A549 (cell line): ENCODE measurements around the gene TSHZ2. TPM values are rescaled to one million over a fixed set of nuclear protein-coding genes. Genes with fewer than 3 reads are reported as not detected.

ENCODE experiments used
- ATAC-seq, 2 experiments: fragments of 200-7000 bp in 1 of 2; fragments of >200 bp in 1 of 2; cut with Nextera tagmentation in 1 of 2; cut with Tn5 transposase in 1 of 2; 3 replicates each; pipeline versions ENCODE4 v1.8.0 to v1.9.1; 2018 to 2020; ENCODE audit warnings: mild to moderate bottlenecking in 1 of 2, moderate library complexity in 1 of 2
- CTCF ChIA-PET: fragments of 300-600 bp; sonication (Branson Sonifier 250); formaldehyde crosslinking; extraction: SDS; loops from one replicate; lab custom pipeline; 2021; ENCODE audit warnings: antibody characterized with exemption, inconsistent platforms; lab: Yijun Ruan, JAX
- POLR2A ChIA-PET: fragments of 350-600 bp; formaldehyde crosslinking; extraction: SDS; loops from one replicate; lab custom pipeline; 2021; ENCODE audit warnings: antibody characterized with exemption, inconsistent platforms; lab: Yijun Ruan, JAX
- DNase-seq, 2 experiments: peaks; one replicate each; pipeline versions ENCODE4 v3.0.0 to v3.0.0-alpha.2; 2011 to 2016; ENCODE audit warnings: low read depth in 1 of 2, low spot score in 1 of 2
- FAIRE-seq: peaks from 2 replicates; lab custom pipeline; 2011; peaks lifted over from hg19 to GRCh38; lab: Jason Lieb, UNC
- H3K27ac ChIP-seq, 2 experiments: fragments of >200 bp; sonication (Bioruptor Twin); formaldehyde crosslinking; 3 replicates each; pipeline ENCODE4 v1.5.1; 2016 to 2017
- H3K4me1 ChIP-seq: fragments of >200 bp; sonication (Bioruptor Twin); formaldehyde crosslinking; 3 replicates; pipeline ENCODE4 v1.6.1; 2016
- H3K4me2 ChIP-seq: fragments of >200 bp; sonication (Bioruptor Twin); formaldehyde crosslinking; 3 replicates; pipeline ENCODE4 v1.6.1; 2016
- H3K4me3 ChIP-seq: fragments of >200 bp; sonication (Bioruptor Twin); formaldehyde crosslinking; 3 replicates; pipeline ENCODE4 v1.5.1; 2016
- H3K9me3 ChIP-seq: fragments of >200 bp; sonication (Bioruptor Twin); formaldehyde crosslinking; 3 replicates; pipeline ENCODE4 v1.6.1; 2016
- BHLHE40 ChIP-seq: IDR thresholded peaks from 2 replicates; pipeline ENCODE4 v1.6.1; 2012; ENCODE audit warnings: low read depth, low read length, inconsistent platforms
- EHF ChIP-seq: fragments of 250-450 bp; sonication (Bioruptor Pico); IDR thresholded peaks from 2 replicates; pipeline ENCODE4 v1.5.0; 2020; ENCODE audit warnings: mild to moderate bottlenecking
- EHMT2 ChIP-seq: fragments of 200-600 bp; sonication (generic); IDR thresholded peaks from 2 replicates; pipeline ENCODE4 v1.6.1; 2016; ENCODE audit warnings: antibody characterized with exemption, low read depth, mild to moderate bottlenecking, moderate library complexity
- GATA3 ChIP-seq: IDR thresholded peaks from 2 replicates; pipeline ENCODE4 v1.6.1; 2012; ENCODE audit warnings: borderline replicate concordance
- HOXA7 ChIP-seq: fragments of 250-450 bp; sonication (Bioruptor Pico); IDR thresholded peaks from 2 replicates; pipeline ENCODE4 v1.5.0; 2020; ENCODE audit warnings: mild to moderate bottlenecking, moderate library complexity
- HOXB5 ChIP-seq: fragments of 250-450 bp; sonication (Bioruptor Pico); IDR thresholded peaks from 2 replicates; pipeline ENCODE4 v1.5.0; 2020; ENCODE audit warnings: mild to moderate bottlenecking, moderate library complexity
- JUN ChIP-seq, 2 experiments: fragments of >200 bp; sonication (Bioruptor Twin); formaldehyde crosslinking; IDR thresholded peaks; 2 replicates in 1 of 2; 3 replicates in 1 of 2; pipeline ENCODE4 v1.6.1; 2016 to 2017
- MAFK ChIP-seq: fragments of 450-650 bp; IDR thresholded peaks from 2 replicates; pipeline ENCODE4 v1.6.1; 2014; ENCODE audit not compliant: partially characterized antibody
- NFE2L2 ChIP-seq: fragments of 150-350 bp; conservative IDR thresholded peaks from 2 replicates; pipeline ENCODE4 v1.6.1; 2014; ENCODE audit warnings: low read length
- POLR2A ChIP-seq: IDR thresholded peaks from 2 replicates; pipeline ENCODE4 v1.6.1; 2012; ENCODE audit warnings: mild to moderate bottlenecking, low read length
- WGBS: methylation state at CpG from one replicate; pipeline ENCODE4 v1.1.6; 2017; ENCODE audit errors: missing lambda C conversion rate; 5-methylcytosine and 5-hydroxymethylcytosine counted together
- polyA plus RNA-seq, 4 experiments: library from polyadenylated mRNA; depleted of rRNA in 3 of 4; stranded (reverse); fragments of >200 nt; fragmentation: RNase III in 1 of 4; extraction: RNeasy Plus Mini Kit Qiagen cat#74134 plus additional on column Dnase treatment in 1 of 4; gene quantifications; 2 replicates in 3 of 4; 3 replicates in 1 of 4; pipeline ENCODE4 v1.2.3, GENCODE V29; 2011 to 2017
- TF ChIP-seq, protein P1 (sequence below): fragments of 200-600 bp; sonication (generic); IDR thresholded peaks from 2 replicates; pipeline ENCODE4 v1.6.1; 2016; ENCODE audit warnings: antibody characterized with exemption, mild to moderate bottlenecking, moderate library complexity

Gene TSHZ2
- polyA plus RNA-seq, 2 of the 4 experiments (the other 2 are of a cell fraction): not detected

DNA sequence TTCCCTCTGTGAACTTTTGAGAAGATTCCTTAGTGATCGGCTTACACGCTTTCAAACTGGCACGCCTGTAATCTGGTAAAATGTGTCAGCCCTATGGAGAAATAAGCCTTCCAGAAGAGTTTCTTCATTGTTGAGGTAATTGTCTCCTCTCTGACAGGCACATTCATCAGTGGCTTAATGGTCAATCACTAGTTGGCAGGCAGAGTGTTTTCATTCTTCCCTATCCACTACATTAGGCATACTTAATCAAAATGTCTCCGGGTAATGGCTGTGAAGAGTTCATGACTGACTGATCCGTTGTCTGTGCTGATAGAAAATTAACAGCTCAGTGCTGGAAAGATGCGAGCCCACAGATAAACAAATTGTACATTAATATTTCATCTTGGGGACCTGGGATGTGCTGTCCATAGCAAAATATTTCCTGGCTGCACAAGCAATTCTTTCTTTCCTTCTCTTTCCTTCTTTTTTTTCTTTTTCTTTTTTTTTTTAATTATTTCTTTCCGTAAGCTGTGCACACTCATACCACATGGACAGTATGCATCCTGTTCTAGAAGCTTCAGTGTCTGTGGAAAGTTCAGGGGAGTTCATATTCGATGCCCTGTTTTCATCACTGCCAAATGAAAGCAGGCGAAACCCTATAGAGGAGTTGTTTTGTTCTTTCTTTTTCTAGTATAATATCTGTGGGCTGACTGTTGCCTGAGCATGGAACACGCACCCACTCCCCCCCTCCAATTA lies 31.4 kb downstream of the TSHZ2 start:
- Histone ChIP-seq H3K27ac (no peak overlapping the region), H3K4me3 (no peak overlapping the region), H3K4me1 (no peaks in the 10 kb centered on the region), H3K9me3 (no peaks in the 10 kb centered on the region), H3K4me2 (no peak overlapping the region)
- ATAC-seq (no peak), FAIRE-seq (no peak), DNase-seq (no peak)
- ChIA-PET POLR2A (no interaction called here), CTCF (no interaction called here)
- WGBS: 32% methylated on average over 10 of the region's 10 CpGs
- TF ChIP-seq MAFK (no peak), JUN (IDR thresholded peaks at IDR 0.05) (no peak)
- TF ChIP-seq, protein P1, sequence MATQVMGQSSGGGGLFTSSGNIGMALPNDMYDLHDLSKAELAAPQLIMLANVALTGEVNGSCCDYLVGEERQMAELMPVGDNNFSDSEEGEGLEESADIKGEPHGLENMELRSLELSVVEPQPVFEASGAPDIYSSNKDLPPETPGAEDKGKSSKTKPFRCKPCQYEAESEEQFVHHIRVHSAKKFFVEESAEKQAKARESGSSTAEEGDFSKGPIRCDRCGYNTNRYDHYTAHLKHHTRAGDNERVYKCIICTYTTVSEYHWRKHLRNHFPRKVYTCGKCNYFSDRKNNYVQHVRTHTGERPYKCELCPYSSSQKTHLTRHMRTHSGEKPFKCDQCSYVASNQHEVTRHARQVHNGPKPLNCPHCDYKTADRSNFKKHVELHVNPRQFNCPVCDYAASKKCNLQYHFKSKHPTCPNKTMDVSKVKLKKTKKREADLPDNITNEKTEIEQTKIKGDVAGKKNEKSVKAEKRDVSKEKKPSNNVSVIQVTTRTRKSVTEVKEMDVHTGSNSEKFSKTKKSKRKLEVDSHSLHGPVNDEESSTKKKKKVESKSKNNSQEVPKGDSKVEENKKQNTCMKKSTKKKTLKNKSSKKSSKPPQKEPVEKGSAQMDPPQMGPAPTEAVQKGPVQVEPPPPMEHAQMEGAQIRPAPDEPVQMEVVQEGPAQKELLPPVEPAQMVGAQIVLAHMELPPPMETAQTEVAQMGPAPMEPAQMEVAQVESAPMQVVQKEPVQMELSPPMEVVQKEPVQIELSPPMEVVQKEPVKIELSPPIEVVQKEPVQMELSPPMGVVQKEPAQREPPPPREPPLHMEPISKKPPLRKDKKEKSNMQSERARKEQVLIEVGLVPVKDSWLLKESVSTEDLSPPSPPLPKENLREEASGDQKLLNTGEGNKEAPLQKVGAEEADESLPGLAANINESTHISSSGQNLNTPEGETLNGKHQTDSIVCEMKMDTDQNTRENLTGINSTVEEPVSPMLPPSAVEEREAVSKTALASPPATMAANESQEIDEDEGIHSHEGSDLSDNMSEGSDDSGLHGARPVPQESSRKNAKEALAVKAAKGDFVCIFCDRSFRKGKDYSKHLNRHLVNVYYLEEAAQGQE: no peak

DNA sequence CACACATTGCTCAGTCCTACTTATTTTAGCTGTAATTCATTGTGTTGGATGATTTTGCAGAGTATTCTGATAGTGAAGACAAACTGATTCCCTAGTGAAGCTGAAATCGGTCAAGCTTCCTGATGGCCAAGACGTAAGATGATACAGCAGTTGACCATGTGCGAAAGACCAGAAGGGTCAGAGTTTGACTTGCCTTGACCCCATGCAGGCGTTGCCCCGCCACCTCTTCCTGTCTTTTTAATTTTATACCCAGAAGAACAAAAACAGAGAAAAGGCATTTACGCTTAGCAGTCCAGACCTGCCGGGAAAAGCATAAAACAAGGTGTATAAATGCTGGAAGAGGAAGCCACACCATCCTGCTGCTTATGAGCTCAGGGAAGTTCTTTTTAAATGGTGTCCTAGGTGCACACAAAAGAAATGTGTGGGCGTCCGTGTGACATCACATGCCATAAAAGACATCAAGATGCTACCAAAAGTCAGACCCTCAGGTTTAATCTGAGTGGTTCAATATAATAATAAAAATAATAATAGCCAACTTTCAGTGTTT lies 32.2 kb downstream of the TSHZ2 start:
- Histone ChIP-seq H3K27ac (no peak overlapping the region), H3K4me1 (no peaks in the 10 kb centered on the region), H3K4me2 (no peak overlapping the region), H3K4me3 (no peak overlapping the region), H3K9me3 (no peaks in the 10 kb centered on the region)
- 40% methylated on average over 9 of the region's 9 CpGs for WGBS
- no peak for ATAC-seq
- DNase-seq: no peak
- CTCF ChIA-PET: no interaction called here
- no peak for FAIRE-seq
- POLR2A ChIA-PET: no interaction called here
- TF ChIP-seq EHMT2 (no peak), JUN (IDR thresholded peaks at IDR 0.05) (no peak), HOXB5 (CRISPR knock-in tag) (no peak), HOXA7 (CRISPR knock-in tag) (no peak), POLR2A (no peak), NFE2L2 (no peak)

DNA sequence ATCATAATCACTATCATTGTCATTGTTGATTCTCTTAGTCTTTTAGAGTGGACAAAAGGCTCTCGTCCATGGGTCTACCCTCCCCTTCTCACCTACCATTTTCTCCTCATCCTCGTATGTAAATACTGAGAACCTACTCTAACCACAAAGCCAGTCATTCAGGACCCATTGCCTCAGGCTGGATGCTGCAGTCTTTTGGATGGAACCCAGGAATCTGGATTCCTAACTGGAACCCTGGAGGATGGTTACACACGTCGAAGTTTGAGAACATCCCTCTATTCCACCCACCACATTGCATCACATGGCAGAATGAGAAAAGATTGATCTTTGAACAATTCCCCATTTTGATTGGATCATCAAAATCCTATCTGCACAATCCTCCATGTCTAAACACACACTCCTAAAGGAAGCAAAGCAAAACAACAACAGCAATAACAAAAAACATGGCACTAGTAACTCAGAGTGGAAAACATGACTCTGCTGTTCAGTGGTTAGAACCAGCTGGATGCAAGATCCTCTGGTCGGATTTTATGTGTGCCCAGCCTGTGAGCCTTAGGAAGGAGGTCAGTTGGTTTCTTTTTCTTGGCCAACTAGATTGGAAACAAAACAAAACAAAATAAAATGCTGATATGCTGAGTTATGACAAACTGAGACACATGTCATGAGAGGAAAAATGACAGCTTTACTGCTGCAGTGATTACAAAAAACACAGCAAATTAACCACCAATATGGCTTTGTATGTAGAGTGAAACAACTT lies 38.0 kb downstream of the TSHZ2 start:
- no peak for DNase-seq
- CTCF ChIA-PET: interaction anchor here (1.5 kb wide), 1 partner anchor 10 kb away, joined by 3 read pairs; no protein-coding TSS in a partner anchor

DNA sequence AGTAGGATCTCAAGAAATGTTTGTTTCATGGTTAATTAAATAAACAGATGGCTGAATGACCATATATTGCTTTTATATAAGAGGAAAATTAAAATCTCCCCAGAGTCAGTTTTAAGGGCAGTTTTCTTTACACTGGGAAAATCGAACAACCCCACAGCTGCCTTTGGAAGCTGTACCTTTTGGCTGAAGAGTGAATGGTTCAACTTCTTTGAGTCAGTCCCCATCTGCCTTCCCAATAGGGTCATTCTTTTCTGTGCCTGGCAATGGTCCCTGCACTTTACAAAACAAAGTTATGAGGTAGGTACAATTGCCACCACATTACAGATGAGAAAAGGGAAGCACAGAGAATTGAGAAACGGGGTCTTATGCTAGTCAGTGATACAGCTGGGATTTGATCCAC lies 39.5 kb downstream of the TSHZ2 start:
- ATAC-seq (no peak), DNase-seq (no peak), FAIRE-seq (no peak)
- H3K4me3 ChIP-seq: no peak overlapping the region
- 0% methylated on average over 2 of the region's 2 CpGs for WGBS
- POLR2A ChIA-PET: no interaction called here
- no peaks in the 10 kb centered on the region for H3K4me1 ChIP-seq
- CTCF ChIA-PET: interaction anchor here (1.5 kb wide), 1 partner anchor 9 kb away, joined by 3 read pairs; no protein-coding TSS in a partner anchor
- TF ChIP-seq GATA3: no peak
- TF ChIP-seq EHF (CRISPR knock-in tag): no peak
- no peaks in the 10 kb centered on the region; the same call in 2 of the 3 replicates for H3K9me3 ChIP-seq
- no peak overlapping the region for H3K4me2 ChIP-seq
- H3K27ac ChIP-seq: no peak overlapping the region

More for the DNA sequence above, 38.0 kb downstream of the TSHZ2 start:
- POLR2A ChIA-PET: no interaction called here
- WGBS: 2% methylated on average over 5 of the region's 5 CpGs
- Histone ChIP-seq H3K9me3 (no peaks in the 10 kb centered on the region), H3K27ac (no peak overlapping the region), H3K4me3 (no peak overlapping the region)
- no peak for TF ChIP-seq BHLHE40
- TF ChIP-seq, all 56 proteins: peak for 0
- no peak for ATAC-seq
- Histone ChIP-seq H3K4me1 (no peaks in the 10 kb centered on the region), H3K4me2 (no peak overlapping the region)
- FAIRE-seq: no peak
